ENCODE results near the gene ACTRT3.
"Not testable (repeated sequence)": the region's sequence is repeated elsewhere in the genome, so short reads cannot be mapped to it uniquely, and the experiment has no call there.

ACTRT3 gene

GRCh38 chr3:169772305-169772896, 3.0 kb upstream of the ACTRT3 start:
- DNase-seq = peak; percentile 80

GRCh38 chr3:169771497-169772304, 2.3 kb upstream of the ACTRT3 start:
- DNase-seq = peak; percentile 89

- DNase-seq = peak; percentile 91
These were observed 4.3 kb downstream of the ACTRT3 start, which contains the start of gene TERC for GRCh38 chr3:169764882-169765612. TERC (minus strand) TSS chr3:169765060.

DNA sequence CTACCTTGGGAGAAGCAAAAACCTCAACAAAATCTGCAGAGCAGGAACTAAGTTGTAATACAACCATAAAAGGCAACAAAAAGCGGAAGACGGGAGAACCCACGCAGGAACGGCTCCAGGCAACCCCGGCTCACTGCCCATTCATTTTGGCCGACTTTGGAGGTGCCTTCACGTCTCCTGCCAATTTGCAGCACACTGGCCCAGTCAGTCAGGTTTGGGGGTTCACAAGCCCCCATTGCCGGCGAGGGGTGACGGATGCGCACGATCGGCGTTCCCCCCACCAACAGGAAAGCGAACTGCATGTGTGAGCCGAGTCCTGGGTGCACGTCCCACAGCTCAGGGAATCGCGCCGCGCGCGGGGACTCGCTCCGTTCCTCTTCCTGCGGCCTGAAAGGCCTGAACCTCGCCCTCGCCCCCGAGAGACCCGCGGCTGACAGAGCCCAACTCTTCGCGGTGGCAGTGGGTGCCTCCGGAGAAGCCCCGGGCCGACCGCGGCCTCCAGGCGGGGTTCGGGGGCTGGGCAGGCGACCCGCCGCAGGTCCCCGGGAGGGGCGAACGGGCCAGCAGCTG, 5.0 kb downstream of the ACTRT3 start:
- DNase-seq = peak; percentile 64

- DNase-seq = no peak
These were observed 8.9 kb downstream of the ACTRT3 start for GRCh38 chr3:169760479-169760878.

DNA sequence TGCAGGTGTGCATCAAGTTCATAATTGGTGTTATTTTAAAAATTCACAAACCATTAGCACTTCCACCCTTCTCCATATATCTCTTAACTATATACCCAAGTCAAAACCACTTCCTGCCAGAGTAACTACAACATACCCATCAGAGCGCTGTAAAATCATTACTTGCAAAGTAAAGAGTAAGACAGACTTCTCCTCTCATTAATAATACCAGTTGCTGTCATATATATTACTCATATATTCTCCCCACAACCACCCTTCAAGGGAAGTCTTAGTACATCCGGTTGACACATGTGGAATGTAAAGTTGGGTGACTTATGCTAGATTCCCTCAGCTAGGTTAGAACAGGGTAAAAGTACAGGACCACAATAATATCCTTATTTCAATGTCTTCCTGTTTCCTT, 10.1 kb downstream of the ACTRT3 start:
- DNase-seq = no peak

GRCh38 chr3:169758359-169758994, 10.9 kb downstream of the ACTRT3 start:
- no peak for DNase-seq

DNA sequence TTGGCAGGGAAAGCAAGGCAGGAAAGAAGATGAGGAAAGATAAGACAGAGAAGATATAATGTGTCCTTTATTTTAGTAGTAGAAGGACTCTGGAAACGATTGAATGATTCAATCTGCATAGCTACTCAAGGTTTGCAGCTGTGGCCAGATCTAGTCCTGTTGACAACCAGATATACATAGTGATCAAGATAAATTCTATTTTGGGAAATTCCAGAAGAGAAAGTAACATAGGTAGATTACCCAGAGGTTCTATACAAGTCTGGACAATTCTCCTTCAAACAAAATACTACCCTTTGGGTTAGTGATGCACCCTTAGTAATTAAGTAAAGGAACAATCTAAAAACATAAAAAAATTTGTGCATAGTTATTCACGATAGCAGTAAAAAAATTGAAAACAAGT, 13.9 kb downstream of the ACTRT3 start:
- no peak for DNase-seq

DNA sequence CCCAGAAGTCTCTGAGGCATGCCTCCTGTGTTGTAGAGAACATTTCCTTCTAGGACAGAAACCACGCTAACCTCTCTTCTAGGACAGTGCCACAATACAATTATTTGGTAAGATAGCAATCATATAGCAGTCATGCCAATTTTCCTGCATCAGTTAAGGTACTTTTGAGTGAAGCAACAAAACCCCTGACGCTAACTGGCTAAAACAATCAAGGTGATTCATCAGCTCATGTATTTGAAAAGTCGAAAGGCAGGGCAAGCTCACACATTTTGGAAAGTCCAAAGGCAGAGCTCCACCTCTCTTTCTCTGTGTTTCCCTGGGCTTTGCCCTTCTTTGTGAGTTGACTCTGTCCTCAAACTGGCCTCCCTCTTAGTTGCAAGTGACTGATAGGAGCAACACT, 14.7 kb downstream of the ACTRT3 start:
- no peak for DNase-seq

DNA sequence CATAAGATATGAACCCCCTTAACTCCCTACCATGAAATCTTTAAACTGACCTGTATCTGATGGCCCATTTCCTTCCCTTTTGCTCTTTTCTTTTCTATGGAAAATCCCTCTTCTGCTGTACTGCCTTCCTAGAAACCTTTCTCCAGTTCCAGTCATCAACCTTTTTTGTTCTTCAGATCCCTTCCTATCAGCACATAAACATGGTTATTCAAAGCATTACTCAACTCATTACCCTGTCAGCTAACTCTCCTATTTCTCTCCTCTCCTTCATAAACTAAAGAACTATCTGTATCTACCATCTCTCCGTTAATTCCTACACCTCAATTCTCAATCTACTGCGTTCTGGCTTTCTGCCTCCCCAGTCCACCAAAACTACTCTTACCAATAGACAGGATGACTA, 17.5 kb downstream of the ACTRT3 start:
- no peak for DNase-seq

DNA sequence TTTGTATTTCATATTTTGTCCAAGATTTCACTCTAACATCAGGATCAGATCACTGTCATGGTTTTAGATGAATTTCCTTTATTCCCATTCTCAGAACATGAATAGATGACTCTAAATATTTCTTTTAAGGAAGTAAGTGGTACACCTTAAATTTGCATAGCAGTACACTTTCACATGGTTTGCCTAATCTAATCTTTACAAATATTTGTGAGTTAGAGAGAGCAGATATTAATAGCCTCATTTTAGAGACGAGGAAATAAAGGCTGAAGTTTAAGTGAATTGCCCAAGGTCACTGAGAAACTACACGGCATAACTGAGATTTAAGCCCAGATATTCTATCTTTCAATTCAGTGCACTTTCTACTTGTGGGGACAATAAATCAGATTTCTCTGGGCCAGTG, 18.7 kb downstream of the ACTRT3 start:
- DNase-seq = no peak

- DNase-seq = no peak
These were observed 20.7 kb downstream of the ACTRT3 start for GRCh38 chr3:169748670-169749069.

- DNase-seq = no peak
These were observed 22.4 kb downstream of the ACTRT3 start for GRCh38 chr3:169746924-169747323.

DNA sequence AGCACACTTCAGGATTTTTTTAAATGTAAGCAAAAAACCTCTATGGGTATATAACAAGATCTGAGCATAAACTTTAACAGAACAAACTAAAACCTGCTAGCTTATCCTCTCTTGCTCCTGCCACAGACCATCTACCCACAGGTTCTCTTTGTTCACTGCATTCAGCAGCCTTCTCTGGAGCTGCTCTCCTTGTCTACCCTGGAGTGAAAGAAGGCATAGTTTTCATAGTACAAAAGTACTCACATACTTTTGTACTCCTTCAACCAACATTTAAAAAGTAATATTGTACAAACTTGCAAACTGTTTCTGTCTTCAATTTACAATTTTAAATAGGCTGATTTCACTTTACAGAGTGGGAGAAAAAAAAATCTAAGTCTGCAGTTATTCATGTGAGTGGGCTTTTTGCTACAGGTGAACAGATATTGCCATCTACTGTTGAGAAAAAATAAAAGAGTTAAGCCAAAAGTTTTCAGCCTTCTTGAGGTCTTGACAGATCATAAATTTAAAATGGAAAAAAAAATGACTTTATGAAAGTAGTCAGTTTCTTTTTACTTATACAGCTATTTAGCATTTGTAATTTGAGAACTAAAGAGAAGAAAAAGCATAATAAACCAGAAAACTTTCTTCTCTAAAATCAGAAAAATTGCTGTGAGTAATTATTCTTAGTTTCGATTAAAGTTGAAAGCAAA, 24.9 kb downstream of the ACTRT3 start:
- DNase-seq = no peak

- no peak for DNase-seq
These were observed 30.3 kb downstream of the ACTRT3 start for GRCh38 chr3:169739067-169739466.

DNA sequence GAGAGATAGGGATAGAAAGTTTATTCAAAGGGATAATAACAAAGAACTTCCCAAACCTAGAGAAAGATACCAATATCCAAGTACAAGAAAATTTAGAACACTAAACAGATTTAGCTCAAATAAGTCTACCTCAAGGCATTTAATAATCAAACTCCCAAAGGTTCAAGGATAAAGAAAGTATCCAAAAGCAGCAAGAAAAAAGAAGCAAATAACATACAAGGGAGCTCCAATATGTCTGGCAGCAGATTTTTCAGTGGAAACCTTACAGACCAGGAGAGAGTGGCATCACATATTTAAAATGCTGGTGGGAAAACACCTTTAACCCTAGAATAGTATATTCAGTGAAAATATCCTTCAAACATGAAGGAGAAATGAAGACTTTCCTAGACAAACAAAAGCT, 37.5 kb downstream of the ACTRT3 start:
- DNase-seq = not testable (repeated sequence)

DNA sequence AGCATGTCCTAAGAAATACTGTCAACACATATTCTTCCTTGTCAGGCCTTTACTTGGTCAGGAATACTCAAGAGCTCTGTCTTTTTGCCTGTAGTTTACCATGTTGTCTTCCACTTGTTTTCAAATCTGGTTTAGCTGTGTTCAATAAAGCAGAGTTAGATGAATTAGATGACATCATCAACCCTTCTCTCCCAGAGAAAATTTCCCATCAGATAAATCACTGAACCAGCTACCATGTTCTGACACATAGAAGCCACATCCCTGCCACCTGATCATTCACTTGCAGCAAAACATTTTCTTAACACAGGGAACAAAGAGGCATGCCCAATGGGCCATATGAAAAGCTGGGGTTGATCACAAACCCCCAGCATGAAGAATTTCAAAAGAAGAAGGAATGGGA, 46.6 kb downstream of the ACTRT3 start:
- no peak for DNase-seq

DNA sequence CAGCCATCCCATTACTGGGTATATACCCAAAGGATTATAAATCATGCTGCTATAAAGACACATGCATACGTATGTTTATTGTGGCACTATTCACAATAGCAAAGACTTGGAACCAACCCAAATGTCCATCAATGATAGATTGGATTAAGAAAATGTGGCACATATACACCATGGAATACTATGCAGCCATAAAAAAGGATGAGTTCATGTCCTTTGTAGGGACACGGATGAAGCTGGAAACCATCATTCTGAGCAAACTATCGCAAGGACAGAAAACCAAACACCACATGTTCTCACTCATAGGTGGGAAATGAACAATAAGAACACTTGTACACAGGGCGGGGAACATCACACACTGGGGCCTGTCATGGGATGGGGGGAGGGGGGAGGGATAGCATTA, 50.9 kb downstream of the ACTRT3 start:
- not testable (repeated sequence) for DNase-seq
